ENCODE data around the gene LLGL1.

Gene LLGL1

DNA sequence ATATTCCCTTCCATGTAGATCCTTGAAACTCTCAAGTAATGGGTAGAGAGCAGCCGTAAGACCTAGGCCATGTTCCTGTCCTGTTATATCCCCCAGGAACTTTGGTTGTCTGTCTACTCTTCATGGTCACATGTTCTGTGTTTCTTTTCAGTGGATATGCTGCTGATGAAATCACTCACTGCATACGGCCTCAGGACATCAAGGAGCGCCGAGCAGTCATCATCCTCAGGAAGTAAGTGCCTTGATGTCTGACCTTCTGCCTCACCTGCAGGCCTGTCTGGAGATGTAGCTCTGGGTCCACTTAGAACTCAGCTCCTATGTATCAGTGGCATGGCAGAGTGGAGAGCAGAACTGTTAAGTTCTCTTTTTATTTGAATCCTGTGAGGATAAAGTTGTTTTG lies 30.6 kb upstream of the LLGL1 start:
- TF ChIP-seq, protein P1, sequence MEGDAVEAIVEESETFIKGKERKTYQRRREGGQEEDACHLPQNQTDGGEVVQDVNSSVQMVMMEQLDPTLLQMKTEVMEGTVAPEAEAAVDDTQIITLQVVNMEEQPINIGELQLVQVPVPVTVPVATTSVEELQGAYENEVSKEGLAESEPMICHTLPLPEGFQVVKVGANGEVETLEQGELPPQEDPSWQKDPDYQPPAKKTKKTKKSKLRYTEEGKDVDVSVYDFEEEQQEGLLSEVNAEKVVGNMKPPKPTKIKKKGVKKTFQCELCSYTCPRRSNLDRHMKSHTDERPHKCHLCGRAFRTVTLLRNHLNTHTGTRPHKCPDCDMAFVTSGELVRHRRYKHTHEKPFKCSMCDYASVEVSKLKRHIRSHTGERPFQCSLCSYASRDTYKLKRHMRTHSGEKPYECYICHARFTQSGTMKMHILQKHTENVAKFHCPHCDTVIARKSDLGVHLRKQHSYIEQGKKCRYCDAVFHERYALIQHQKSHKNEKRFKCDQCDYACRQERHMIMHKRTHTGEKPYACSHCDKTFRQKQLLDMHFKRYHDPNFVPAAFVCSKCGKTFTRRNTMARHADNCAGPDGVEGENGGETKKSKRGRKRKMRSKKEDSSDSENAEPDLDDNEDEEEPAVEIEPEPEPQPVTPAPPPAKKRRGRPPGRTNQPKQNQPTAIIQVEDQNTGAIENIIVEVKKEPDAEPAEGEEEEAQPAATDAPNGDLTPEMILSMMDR (conservative IDR thresholded peaks at IDR 0.05) = no peak
- H3K27ac ChIP-seq = no peak overlapping the region; the same call in 1 of the 2 replicates

DNA sequence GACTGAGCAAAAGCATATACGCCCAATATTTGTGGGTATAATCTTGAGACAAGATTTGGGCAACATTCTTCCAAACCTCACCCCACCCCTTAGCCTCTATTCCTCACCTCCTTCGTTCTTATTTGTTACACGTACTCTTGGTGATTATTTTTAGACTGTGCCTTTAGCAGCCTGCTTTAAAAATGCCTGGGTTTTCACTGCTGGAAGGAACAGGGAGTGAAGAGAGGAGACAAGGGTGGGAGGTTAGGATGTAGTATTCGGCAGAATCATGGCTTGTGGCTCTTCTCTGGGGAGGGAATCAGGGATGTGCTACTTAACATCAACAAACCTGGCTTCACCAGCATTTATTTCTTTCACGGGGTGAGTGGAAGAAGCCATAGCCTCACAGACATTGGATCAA lies 30.2 kb upstream of the LLGL1 start:
- TF ChIP-seq, protein P1 (conservative IDR thresholded peaks at IDR 0.05) = no peak

DNA sequence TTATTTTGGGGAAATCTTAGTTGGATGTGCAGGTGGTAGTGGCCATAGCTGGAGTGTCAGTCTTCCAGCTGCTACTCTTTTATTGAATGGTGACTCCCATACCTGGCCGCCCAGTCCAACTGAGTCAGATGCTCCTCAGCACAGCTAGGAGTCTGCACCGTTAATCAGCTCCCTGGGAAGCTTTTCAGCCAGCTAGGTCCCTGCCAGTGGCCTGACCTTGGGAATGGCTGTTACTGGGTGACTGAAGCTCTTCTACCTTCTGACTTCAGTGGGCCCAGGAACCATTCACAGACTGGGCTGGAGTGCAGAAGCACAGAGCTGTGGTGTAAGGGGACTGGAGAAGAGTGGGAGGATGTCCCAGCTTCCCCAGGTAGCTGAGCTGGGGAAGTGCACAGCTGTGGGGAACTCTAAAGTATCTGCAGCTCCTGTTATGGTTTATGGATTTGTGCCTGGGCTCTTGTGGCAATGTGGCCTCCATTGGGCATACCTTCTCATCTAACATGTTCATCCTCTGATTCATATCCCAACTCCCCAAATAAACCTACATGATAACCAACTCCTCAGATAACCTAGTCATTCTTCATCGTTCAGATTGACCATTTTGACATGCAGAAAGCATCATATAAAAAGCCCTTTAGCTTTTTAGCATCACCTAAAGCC lies 27.8 kb upstream of the LLGL1 start:
- TF ChIP-seq, protein P1 (conservative IDR thresholded peaks at IDR 0.05) = no peak
- H3K27ac ChIP-seq = no peak overlapping the region

More for the DNA sequence above, 30.2 kb upstream of the LLGL1 start:
- no peak overlapping the region; the same call in 1 of the 2 replicates for H3K27ac ChIP-seq

DNA sequence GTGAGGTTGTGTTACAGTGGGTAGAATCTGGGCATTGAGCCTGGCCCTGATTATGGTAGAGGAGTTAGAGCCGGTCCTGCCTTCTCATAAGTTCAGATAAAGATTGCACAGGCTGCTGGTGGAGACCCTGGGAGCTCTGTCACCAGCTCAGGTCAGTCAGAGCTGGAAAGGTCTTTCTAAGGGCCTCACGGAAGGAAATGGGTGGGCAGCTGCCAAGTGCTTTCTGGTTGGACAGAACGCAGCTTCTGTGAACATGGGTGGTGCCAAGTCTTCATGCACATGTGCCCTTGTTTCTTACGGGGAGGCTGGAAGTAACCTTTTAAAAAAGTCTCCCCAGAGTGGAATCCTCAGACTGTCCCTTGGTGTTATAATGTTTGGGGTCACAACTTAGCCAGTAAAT lies 26.9 kb upstream of the LLGL1 start:
- H3K27ac ChIP-seq = no peak overlapping the region

DNA sequence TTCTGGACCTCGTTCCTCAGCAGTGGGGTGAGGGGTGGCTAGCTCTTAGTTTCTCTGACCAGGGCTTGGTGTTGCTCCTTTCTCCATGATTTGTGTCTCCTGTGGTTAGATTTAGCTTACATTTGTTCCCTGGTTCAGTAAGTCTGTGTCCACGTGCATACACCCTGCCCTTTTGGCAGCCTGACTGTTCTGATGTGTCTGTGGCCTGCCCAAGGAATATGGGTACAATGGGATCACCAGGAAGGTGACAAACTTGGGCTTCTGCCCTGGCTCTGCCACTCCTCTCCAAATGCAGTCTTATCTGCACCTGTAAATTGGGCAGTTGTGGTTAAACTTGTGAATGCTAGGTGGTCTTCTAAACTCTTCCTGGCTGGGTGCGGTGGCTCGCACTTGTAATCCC lies 24.3 kb upstream of the LLGL1 start:
- TF ChIP-seq, protein P1 (conservative IDR thresholded peaks at IDR 0.05) = no peak
- no peak overlapping the region for H3K27ac ChIP-seq

More for the DNA sequence above, 26.9 kb upstream of the LLGL1 start:
- TF ChIP-seq, protein P1 (conservative IDR thresholded peaks at IDR 0.05) = no peak

DNA sequence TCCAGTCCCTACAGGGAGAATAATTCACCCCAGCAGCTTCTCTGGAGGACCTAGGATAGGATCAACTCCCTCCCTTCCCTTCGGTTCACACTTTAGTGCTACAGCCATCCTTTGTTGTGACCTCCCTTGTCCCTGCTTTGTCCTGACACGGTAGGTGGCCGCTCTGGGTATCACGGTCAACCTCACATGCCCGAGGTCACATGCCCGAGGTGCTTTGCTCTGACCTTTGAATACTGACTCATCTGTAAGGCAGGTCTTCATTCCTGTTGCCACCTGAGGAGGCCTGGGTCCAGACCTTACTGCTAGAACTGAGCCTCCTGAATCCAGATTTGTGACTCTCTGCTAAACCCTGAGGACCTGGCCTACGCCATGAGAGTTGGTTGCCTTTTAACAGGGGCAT lies 22.1 kb upstream of the LLGL1 start:
- TF ChIP-seq, protein P1 (conservative IDR thresholded peaks at IDR 0.05) = no peak
- H3K27ac ChIP-seq = no peak overlapping the region

DNA sequence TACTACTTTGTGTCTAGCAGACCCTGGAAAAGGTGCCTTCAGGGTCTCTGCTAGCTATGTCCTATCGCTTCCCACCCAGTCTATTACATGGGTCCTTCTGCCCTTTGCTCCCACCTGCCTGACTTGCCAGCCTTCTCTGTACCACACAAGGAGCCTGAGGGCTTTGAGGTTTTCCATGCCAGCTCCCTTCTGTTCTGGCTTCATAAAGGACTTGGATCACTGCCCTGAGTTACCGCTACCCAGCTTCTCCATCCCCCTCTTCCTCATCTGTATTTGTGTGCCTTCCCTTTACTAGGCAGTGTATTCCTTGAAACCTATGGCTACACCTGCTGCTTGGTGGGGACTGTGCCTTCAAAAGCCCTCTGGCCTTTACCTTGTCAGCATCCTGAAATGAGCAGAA lies 19.6 kb upstream of the LLGL1 start:
- H3K27ac ChIP-seq = no peak overlapping the region
- TF ChIP-seq, protein P1 (conservative IDR thresholded peaks at IDR 0.05) = no peak

Measured in VCaP (cell line).